RPMI7951 (cell line): ENCODE measurements around the gene EN1. TPM values are rescaled to one million over a fixed set of nuclear protein-coding genes. Genes with fewer than 3 reads are reported as not detected.

ENCODE experiments used
- DNase-seq: peaks from one replicate; pipeline ENCODE4 v3.0.0-alpha.2; 2012; ENCODE audit warnings: low read depth
- total RNA-seq: library from RNA; depleted of rRNA; stranded (reverse); fragments of >200 nt; shearing (Covaris generic); gene quantifications from 2 replicates; pipeline ENCODE4 v1.2.3, GENCODE V29; 2014; rRNA removed

EN1 gene
- not detected in 2 replicates for total RNA-seq

GRCh38 chr2:118846953-118847761 lies at the start of gene EN1:
TSS of gene EN1 (minus strand) at chr2:118847648. CDS start at chr2:118847167, 481 bp downstream.
- no peak for DNase-seq

DNA sequence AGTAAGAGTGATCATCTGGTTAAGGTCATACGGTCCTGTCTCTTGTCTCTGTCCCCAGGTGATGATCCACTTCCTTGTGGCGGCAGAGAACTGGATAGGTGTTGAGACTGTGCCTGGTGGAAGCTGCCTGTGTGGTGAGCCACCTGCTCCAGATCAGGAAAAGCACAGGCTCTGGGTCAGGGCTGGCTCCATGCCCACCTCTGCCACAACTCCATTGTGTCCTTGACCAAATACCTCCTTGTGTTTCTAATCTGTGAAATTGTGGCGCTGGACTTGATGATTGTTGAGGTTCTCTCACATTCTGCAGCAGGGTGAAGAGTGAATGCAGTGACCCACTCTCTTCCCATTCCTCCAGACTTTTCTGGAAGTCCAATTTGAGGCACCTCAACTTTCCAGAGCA lies 45.7 kb upstream of the EN1 start:
- no peak for DNase-seq

- DNase-seq: no peak
Measured at GRCh38 chr2:118889995-118890394, 42.5 kb upstream of the EN1 start.

- no peak for DNase-seq
Measured at GRCh38 chr2:118883792-118884191, 36.3 kb upstream of the EN1 start.

DNA sequence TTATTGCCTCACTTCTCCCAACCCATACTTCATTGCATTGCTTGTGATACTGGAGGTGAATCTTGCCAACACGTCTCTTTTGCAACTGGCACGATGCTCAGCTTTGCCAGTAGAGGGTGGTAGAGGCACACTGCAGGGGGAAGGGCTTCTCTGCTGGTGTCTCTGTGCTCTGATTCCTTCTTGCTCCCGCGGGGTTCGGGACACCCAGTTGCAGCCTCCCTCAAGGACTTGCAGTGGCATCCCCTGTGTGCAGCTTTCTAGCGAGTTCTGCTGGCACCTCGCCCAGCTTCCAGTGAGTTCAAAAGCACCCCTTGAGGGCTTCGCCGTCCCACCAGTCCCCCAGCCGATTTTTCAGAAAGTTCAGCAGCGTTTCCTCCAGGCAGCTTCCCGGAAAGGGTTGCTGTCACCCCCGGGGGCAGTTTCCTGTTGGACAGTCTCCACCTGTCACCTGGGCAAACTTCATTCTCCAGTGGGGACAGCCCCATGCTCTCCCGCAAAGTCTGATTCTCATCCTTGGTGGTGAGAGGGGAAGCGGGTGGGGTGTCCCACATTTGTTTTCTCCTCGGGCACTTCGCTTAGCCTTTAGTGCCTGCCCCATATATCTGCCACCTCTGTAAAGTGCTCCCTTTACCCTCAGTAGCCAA lies 35.4 kb upstream of the EN1 start:
- DNase-seq: peak; percentile 44

GRCh38 chr2:118881490-118882129 lies 34.2 kb upstream of the EN1 start:
- peak; percentile 28 for DNase-seq

DNA sequence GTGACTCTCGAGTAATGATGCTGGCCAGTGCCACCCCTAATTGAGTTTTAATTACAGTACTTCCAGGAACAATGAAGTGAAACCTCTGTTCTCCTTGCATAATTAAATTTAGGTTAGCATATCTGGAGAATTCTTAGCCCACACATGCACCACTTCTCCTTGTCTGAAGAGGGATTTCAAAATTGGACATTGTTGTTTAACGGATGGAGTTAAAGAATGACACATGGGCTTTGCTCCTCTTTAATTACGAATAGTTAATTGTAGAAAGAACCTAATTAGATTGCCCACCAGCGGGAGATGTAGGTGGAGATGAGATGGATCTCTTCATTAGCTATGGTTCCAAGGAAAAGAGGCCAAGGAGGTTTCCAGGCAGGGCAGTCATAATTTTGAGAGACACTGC lies 33.1 kb upstream of the EN1 start:
- no peak for DNase-seq

DNA sequence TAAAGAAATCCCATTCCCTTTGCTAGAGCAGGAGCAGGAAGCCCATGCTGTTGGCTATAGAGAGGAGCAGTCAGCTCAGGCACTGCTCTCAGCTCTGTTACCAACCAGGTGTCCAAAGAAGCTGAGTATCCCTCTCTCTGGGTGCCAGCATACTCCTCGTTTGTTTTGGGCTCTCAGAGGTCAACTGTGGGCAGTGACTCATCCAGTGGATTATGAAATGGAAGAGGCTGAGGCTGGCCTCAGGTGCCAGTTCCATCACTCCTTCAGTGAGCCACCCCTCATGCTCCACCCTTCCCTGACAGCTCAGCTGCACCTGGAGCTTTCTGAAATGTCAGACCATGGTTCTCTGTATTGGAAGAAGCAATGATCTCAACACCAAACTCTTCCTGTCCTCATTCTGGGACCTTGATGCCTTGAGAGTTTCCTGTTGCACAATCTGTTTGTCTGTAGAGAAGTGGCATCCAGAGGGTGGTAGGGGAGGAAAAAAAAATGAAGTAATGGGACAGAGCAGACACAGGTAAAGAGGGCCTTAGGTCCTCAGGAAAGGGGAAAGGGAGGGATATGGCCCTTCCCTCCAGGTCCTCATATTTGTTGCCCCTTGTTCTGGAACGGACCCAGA lies 31.2 kb upstream of the EN1 start:
- peak; percentile 8 for DNase-seq

DNA sequence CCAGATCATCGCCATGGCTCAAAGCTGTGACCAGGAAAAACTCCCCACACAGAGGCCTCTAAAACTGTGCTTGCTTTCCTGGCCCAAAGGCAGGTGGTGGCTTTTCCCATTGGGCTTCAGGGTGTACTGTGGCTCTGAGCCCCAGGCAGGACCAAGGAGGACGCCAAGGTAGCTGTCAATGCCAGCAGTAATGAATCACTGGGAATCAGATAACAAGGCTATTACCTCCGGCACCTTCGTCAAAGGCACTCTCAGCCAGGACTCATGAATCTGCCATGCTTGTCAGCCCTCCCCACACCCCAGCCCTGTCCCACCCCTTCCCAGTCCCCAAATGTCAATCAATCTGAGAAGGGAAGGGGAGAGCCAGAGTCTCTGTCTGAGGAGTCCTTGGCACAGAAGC lies 27.9 kb upstream of the EN1 start:
- no peak for DNase-seq

DNA sequence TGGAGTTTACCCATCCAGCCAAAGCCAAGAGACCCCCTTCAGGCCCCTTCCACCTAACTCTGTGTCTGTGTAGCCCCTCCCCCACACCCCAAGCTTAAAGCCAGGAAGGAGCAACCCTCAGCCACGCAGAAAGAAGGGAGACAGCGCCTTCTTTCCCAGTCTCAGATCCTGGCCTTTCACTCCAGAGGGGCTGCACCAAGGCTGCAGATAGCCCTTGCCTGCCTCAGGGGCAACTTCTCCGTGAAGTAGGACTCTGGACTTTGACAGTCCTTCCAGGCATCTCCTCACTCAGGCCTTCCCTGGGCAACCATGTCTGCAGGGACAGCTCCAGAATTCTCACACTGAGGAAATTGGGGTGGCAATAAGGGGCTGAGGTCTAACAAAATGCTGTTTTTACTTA lies 26.9 kb upstream of the EN1 start:
- no peak for DNase-seq

- DNase-seq: peak; percentile 46
Measured at GRCh38 chr2:118865106-118865505, 17.7 kb upstream of the EN1 start.

- no peak for DNase-seq
Measured at GRCh38 chr2:118864207-118864606, 16.8 kb upstream of the EN1 start.

DNA sequence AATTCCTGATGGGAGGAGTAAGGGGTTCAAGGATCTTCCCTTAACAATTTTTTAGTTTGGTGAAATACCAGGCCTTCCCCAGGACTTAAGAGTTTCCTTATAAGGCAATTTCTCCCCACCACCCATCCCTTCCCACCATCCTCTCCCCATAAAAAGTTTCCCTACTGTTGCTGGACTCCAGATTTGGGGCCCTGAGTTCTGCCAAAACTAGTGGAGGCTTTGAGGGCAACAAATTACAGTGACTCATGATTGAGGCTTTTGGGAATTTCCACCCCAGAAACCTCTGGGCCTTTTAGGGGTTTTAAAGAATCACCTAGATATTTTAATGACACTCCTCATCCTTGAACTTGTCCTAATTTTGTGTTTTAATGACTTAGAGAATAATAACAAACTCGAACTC lies 14.3 kb upstream of the EN1 start:
- DNase-seq: peak; percentile 42

- DNase-seq: no peak
Measured at GRCh38 chr2:118861242-118861641, 13.8 kb upstream of the EN1 start.

GRCh38 chr2:118860506-118860905 lies 13.1 kb upstream of the EN1 start:
- no peak for DNase-seq

GRCh38 chr2:118859157-118859770 lies 11.8 kb upstream of the EN1 start:
- no peak for DNase-seq

DNA sequence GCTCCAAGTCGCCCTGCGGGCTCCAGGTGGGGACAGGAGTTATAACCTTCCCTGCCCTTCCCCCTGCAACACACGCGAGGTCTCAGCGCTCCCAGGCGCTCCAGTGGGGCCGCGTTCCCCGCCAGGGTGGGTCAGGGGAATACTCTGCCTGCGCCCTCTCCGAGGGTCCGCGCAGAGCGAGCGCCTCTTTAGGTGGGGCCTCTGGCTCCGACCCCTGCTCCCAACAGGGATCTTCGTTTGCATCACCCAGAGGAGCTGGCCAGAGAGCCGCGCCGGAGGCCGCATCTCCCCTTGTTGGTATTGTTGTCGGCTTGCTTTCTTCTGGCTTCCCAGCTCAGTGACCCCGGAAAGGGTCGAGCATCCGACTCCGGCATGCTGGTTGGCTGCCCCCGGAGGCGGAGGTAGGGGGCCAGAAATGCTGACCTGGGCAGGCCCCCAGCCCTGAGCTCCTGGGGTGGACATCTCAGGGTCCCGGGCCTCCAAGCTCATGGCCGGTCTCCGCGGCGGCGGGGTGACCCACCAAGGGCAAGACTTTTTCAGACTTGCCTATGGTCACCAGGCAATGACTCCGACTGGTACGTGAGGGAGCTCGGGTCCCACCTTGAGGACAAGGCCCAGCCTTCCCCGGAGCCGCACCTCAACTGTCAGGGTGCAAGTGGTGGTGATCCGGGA lies 11.2 kb upstream of the EN1 start:
- no peak for DNase-seq

DNA sequence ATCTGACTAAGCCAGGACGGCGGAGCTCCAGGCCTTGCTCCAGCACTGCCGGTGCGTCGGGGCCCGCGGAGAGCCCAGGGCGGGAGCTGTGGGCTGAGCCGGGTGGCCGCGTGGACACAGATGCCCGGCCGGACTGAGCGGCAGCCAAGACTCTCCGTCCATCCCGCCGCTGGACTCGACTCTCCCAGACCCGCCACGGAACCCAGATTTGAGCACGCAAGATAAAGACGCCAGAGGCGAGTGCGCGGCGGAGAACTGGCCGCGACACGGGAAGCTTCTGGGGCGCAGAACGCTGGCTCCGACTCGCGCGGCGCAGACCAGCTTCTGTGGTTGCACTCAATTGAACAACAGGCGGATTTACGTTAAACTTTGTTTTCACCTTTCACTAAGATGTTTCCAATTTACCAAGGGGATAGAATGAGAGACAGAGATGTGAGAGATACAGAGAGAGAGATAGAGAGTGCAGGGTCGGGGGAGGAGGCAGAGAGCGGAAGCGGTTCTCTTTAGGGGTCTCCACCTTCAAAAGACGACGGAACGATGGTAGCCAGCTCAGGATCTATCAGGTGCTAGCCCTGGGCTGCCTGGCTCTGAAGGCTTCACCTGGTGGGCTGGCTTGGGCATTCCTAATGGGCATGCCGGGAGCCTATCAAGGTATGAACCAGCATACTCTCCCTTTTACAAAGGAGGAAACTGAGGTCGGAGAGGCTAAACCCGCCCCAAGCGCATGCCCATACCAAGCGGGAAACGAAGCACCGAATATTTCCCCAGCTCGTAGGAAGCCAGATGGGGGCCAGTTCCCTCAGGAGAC lies 10.4 kb upstream of the EN1 start:
- DNase-seq: no peak

DNA sequence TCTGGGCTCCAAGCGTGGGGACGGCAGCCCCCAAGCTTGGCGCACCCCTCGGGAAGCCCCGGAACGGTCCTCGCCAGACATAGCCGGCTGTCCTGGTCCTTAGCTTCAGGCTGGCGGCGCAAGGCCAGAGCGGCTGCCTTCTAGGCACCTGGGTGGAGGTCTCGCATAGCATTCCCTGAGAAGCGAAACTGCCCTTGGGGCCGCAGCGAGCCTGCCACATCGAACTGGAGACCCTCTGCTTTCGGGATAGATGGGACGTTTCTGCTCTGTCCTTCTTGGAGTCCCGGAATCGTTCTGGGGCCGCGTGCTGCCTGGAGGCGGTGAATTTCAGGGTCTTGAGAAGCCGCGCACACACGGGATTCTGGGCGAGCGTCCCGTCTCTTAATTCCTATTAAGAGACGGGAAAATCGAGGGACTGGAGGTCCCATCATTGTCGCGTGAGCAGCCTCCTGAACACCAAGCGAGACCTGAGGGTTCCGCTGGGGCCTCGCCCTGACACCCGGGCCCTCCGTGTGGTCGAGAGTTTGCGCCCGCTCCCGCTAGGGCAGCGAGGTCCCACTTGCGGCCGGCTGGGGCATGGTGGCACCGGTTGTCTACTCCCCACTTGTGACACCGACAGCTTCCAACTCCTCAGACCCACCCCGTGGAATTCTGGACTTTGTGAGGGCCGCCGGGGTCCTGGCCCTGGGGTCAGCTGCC lies 9.7 kb upstream of the EN1 start:
- DNase-seq: no peak
